B cell (primary cell): ENCODE results near the gene ACCS.

Experiments used
- EZH2 ChIP-seq: IDR thresholded peaks from 2 replicates; pipeline ENCODE4 v1.6.1; 2012; ENCODE audit warnings: borderline replicate concordance, low read depth, mild to moderate bottlenecking, moderate library complexity, low read length; ENCODE audit not compliant: insufficient read depth, poor library complexity, severe bottlenecking
- TF ChIP-seq, protein P1 (sequence below): fragments of 200-600 bp; IDR thresholded peaks from one replicate; pipeline ENCODE4 v1.8.0; 2022; ENCODE audit warnings: antibody characterized with exemption, mild to moderate bottlenecking

DNA sequence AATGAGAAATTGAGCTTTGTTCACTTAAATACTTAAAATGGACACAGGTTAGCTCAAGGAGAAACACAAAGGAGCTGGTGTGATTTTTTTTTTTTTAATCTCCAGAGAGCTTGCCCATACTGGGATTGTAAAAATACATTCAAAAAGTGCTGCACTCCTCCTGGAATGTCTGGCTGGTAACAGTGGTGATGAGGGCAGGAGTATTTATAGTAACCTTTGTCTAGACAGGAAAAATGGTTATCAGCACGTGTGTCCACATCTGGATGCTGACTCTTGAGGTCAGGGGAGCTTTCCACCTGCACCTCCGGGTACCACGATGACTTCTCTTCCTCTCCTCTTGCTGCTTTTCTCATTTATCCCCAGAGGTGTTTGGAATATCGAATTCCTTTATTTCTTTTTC lies 59.5 kb downstream of the ACCS start:
- TF ChIP-seq, protein P1, sequence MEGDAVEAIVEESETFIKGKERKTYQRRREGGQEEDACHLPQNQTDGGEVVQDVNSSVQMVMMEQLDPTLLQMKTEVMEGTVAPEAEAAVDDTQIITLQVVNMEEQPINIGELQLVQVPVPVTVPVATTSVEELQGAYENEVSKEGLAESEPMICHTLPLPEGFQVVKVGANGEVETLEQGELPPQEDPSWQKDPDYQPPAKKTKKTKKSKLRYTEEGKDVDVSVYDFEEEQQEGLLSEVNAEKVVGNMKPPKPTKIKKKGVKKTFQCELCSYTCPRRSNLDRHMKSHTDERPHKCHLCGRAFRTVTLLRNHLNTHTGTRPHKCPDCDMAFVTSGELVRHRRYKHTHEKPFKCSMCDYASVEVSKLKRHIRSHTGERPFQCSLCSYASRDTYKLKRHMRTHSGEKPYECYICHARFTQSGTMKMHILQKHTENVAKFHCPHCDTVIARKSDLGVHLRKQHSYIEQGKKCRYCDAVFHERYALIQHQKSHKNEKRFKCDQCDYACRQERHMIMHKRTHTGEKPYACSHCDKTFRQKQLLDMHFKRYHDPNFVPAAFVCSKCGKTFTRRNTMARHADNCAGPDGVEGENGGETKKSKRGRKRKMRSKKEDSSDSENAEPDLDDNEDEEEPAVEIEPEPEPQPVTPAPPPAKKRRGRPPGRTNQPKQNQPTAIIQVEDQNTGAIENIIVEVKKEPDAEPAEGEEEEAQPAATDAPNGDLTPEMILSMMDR = no peak
- TF ChIP-seq EZH2 = no peak
